ENCODE data around the gene IL17C.
"Not testable (repeated sequence)": the region's sequence is repeated elsewhere in the genome, so short reads cannot be mapped to it uniquely, and the experiment has no call there.

The IL17C gene

DNA sequence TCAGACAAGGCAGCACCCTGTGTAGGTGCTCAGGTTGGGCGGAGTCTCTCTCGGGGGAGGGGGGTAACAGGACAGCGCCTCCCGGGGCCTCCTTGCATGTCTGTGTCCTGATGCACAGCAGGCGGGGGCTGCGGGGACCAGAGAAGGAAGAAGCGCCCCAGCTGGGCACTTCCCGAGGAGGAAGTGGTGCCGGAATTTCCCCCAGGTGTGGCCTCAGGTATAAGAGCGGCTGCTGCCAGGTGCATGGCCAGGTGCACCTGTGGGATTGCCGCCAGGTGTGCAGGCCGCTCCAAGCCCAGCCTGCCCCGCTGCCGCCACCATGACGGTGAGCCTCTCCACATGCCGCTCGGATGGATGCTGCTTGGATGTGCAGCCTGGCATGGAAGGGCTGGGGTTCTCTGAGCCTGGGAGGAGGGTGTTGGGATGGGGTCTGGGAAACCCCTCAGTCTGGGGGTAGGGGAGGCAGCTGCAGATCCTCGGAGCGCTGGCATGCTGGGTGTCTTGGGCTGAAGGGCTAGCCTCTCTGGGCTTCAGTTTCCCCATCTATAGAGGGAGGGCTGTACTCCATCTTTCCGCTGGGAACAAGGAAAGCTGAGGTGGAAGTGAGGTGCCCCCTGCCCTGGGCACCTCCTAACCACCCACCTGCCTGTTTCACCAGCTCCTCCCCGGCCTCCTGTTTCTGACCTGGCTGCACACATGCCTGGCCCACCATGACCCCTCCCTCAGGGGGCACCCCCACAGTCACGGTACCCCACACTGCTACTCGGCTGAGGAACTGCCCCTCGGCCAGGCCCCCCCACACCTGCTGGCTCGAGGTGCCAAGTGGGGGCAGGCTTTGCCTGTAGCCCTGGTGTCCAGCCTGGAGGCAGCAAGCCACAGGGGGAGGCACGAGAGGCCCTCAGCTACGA is at the start of gene IL17C:
IL17C (plus strand) TSS at position 250 of the 908 bp plus-strand sequence; CDS start at position 320, 70 bp downstream.
- no peak for DNase-seq (ENCODE audit: low read depth, low spot score)

- DNase-seq (ENCODE audit: low read depth, low spot score) = no peak
Measured at GRCh38 chr16:88588754-88589153, 49.6 kb upstream of the IL17C start.

DNA sequence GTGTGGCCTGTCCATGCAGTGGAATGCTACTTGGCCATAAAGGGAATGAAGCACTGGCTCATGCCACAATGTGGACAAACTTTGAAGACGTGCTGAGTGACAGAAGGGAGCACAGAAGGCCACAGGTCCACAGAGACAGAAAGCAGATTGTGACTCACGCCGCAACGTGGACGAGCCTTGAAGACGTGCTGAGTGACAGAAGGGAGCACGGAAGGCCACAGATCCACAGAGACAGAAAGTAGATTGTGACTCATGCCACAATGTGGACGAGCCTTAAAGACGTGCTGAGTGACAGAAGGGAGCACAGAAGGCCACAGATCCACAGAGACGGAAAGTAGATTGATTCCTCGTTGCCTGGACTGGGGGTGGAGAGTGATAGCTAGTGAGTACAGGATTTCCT is 48.9 kb upstream of the IL17C start:
- DNase-seq (ENCODE audit: low read depth, low spot score) = no peak

DNA sequence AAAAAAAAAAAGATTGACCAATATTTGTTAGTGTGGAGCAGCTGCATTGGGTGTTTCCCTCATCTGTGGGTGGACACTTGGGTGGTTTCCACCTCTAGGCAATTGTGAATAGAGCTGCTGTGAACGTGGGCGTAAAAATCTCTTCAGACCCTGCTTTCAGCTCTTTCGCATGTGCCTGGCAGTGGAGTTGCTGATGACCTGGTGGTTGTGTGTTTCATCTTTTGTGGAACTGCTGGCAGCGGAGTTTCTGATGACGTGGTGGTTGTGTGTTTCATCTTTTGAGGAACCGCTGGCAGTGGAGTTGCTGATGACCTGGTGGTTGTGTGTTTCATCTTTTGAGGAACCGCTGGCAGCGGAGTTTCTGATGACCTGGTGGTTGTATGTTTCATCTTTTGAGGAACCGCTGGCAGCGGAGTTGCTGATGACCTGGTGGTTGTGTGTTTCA is 46.8 kb upstream of the IL17C start:
- DNase-seq (ENCODE audit: low read depth, low spot score) = no peak

- no peak for DNase-seq (ENCODE audit: low read depth, low spot score)
Measured at GRCh38 chr16:88593061-88593460, 45.3 kb upstream of the IL17C start.

- no peak for DNase-seq (ENCODE audit: low read depth, low spot score)
Measured at GRCh38 chr16:88593489-88593888, 44.9 kb upstream of the IL17C start.

- DNase-seq (ENCODE audit: low read depth, low spot score) = no peak
Measured at GRCh38 chr16:88593910-88594309, 44.5 kb upstream of the IL17C start.

DNA sequence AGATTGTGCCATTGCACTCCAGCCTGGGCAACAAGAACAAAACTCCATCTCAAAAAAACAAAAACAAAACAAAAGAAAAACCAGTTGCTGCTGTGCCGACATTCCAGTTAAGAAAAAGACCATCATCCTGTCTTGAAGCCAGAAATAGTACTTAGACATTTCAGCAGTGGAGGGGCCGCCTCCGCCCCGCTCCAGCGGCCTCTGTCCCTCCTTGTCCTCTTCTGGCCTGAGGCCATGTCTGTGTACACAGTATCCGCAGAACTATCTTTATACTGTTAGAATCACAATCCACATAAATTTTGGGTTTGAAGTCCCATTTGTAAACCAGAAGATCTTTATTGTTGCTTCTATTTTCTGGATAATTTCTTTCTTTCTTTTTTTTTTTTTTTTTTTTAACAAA is 43.3 kb upstream of the IL17C start:
- no peak for DNase-seq (ENCODE audit: low read depth, low spot score)

DNA sequence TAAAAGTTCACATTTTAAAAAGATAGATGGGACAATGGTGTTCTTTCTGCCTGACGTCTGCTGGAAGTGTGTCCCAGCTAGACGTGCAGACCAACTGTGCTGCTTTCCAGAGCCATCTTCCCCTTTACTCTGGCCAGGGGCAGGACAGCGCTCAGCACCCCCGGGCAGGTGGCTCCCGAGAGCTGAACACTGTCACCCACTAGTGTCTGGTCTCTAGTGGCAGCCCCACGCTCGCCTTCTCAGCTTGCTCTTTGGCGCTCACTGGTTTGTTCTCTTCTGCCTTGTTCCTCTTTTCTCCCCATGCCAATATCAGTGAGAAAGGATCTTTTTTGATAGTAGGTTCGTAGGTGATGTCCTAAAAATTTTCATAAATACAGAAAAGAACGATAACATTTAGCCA is 42.5 kb upstream of the IL17C start:
- no peak for DNase-seq (ENCODE audit: low read depth, low spot score)

DNA sequence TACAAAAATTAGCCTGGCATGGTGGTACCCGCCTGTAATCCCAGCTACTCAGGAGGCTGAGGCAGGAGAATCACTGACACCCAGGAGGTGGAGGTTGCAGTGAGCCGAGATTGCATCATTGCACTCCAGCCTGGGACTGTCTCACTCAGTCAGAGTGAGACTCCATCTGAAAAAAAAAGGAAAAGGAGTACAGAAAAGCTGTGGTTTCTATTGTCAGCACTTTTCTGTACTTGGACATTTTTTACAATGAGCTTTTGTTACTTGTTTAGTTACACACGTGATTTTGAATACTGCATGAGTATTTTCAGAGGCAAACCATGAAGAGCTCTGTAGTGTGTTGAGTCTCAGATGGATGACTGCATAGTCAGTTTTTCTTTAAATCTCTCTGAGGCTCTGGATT is 41.9 kb upstream of the IL17C start:
- peak; percentile 35 for DNase-seq (ENCODE audit: low read depth, low spot score)

GRCh38 chr16:88597856-88598491 is 40.4 kb upstream of the IL17C start:
- no peak for DNase-seq (ENCODE audit: low read depth, low spot score)

GRCh38 chr16:88599092-88599733 is 39.2 kb upstream of the IL17C start:
- no peak for DNase-seq (ENCODE audit: low read depth, low spot score)

- no peak for DNase-seq (ENCODE audit: low read depth, low spot score)
Measured at GRCh38 chr16:88599825-88600538, 38.4 kb upstream of the IL17C start.

DNA sequence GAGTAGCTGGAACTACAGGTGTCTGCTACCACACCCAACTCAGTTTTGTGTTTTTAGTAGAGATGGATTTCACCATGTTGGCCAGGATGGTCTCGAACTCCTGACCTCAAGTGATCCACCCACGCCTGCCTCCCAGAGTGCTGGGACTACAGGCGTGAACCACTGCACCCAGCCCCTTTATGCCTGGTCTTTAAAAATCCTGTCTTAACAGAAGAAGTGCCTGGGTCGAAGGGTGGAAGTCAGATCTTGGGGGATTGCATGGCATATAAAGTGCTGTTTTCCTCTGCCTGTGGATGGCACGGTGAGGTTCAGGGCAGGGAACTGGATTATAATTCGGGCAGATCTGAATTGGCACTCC is 37.9 kb upstream of the IL17C start:
- DNase-seq (ENCODE audit: low read depth, low spot score) = no peak

DNA sequence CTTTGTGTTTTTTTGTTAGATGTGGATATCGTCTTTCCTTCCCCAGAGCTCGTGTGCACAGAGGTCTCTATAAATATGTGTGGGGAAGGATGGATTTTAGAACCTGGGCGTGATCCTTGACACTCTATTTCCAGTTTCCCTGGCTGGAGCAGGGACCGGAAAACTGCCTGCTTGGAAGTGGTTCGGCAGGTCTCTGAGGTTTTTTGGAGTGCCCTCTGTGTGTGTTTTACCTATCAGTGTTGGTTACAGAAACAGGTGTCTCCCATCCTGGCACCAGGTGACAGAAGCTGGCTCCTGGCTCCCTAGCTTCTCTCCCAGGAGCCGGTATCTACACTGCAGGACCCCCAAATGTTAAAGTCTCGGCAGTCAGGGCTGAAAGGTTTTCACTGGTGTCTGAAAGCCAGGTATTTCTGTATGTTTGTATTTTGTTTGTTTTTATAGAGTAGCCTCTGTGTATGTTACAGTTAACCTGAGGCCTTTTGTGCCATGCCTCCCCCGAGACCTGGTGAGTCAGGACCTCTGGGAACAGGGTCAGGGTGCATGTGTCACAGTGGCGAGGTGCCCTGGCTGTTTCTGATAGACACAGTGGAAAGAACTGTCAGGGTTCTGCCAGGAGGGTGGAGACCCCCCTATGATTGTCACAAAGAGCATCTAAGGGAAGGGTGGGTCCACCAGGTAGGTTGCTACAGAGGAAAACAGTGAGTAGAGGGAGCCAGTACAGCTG is 36.9 kb upstream of the IL17C start:
- no peak for DNase-seq (ENCODE audit: low read depth, low spot score)

DNA sequence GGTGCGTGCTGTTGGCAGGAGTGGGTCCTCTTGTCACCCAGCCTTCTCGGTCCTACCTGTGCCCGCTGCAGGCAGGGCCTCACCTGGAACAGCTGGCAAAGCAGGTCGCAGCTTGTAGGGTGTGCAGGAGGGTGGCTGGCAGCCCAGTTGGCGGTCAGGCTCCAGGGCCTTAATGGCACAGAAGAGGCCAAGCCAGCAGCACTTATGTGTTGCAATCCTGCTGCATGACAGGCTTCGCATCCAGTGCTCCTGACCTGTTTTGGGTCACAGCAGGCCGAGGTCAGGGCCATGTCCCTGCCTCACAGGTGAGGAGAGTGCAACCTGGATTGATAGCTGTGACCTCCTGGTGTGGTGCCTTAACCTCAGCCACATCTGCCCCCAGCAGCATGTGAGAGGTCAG is 36.3 kb upstream of the IL17C start:
- DNase-seq (ENCODE audit: low read depth, low spot score) = no peak

DNA sequence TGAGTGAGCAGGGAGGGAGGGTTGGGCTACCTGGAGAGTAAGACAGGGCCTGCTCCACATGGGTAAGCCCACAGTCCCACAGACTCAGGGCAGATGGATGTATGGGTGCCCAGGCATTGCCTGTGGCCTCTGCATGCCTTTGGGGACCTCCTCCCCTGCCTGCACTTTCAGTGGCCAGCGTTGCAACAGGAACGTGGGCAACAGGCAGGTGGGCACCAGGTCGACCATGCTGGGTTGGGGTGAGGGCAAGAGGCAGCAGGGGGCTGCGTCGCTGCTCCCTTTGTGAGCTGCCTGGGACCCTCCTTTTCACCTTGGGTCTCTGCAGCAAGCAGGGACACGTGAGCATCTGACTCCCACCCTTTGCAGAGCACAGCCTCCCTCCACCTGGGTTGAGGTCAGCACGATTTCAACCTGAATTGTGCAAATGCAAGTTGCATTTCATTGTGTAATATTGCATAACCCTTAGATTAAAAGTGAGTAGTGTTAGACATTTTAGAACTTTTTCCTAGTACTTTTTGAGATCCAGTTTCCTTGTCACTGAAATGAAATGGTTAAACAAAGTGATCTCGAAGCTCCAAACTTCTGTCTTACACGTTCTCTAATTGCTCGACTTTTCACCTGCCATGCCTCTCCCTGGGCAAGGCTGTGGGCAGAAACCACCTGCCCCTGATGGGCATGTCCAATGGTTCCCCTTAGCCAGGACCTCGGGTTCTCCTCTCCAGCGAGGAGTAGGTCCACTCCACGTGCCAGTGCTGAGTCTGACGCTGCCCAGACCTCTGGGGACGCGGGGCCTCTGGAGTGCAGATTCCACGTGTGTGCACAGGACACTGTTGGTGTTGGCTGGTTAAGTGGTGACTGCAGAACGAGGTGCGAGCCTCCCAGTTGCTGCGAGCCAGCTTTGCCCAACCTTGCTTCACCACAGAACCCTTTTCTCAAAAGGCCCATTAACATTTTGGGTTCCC is 32.9 kb upstream of the IL17C start:
- no peak for DNase-seq (ENCODE audit: low read depth, low spot score)

GRCh38 chr16:88606148-88606757 is 32.1 kb upstream of the IL17C start:
- DNase-seq (ENCODE audit: low read depth, low spot score) = no peak

DNA sequence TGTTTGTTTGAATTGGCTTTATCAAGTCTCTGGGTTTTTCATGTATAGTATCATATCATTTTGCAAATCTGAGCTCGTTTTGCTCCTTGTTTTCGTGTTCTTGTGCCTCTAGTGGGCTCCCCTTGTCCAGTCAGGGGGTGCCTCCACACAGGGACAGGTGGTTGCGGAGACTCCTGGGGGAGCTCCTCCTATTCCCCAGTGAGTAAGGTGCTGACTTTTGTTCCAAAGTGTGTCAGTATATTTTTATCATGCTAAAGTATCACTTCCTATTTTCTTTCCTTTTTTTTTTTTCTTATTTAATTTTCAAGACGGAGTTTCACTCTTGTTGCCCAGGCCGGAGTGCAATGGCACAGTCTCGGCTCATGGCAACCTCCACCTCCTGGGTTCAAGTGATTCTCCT is 30.3 kb upstream of the IL17C start:
- no peak for DNase-seq (ENCODE audit: low read depth, low spot score)

- DNase-seq (ENCODE audit: low read depth, low spot score) = not testable (repeated sequence)
Measured at GRCh38 chr16:88609426-88609825, 28.9 kb upstream of the IL17C start.

Measured in astrocyte of the hippocampus (primary cell).